Measurements from ENCODE around the gene NR6A1. TPM values are rescaled to one million over a fixed set of nuclear protein-coding genes. Genes with fewer than 3 reads are reported as not detected.

The NR6A1 gene
- total and polyA plus RNA-seq, 2 of the 13 experiments (the other 11 are each of a cell fraction or from before 2014, with no cell fraction given), result 28.1 to 31.5 TPM

DNA sequence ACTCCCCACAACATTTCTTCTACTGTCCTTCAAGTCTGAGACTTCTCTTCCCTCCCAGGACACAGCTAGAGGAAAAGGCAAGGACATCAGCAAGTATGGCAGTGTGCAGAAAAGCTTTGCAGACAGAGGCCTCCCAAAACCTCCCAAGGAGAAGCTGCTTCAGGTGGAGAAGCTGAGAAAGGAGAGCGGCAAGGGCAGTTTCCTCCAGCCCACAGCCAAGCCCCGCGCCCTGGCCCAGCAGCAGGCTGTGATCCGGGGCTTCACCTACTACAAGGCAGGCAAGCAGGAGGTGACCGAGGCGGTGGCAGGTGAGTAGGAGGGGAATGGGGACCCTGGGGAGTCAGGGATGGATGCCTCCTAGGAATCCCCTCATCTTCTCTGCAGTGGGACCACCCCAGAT lies 30.2 kb upstream of the NR6A1 start:
- DNase-seq (ENCODE audit: low spot score) (no peak), ATAC-seq (no peak), FAIRE-seq (no peak)
- Histone ChIP-seq H3K79me2 (ENCODE audit: insufficient read depth, low read length) (no peaks in the 10 kb centered on the region), H3K27me3 (ENCODE audit: control insufficient read depth in 1 of 2, insufficient read depth in 2 of 2, low read length in 2 of 2) (peaks cover 7 to 40% of the 10 kb centered on the region in 2 experiments; a peak in 4 of 5 replicates), H3K4me3 (replicated peaks in 1 of 3; ENCODE audit: insufficient read depth in 1 of 3, low read depth in 2 of 3, low read length in 3 of 3) (no peak overlapping the region), H3K4me2 (ENCODE audit: low read depth, low read length) (no peak overlapping the region), H3K27ac (ENCODE audit: extremely low read length, insufficient read depth, low read length) (no peak overlapping the region), H2AFZ (ENCODE audit: low read length) (no peak overlapping the region), H4K20me1 (ENCODE audit: insufficient read depth, low read length) (no peaks in the 10 kb centered on the region), H3K36me3 (replicated peaks in 1 of 2; ENCODE audit: control insufficient read depth in 1 of 2, insufficient read depth in 2 of 2, low read length in 2 of 2) (no peaks in the 10 kb centered on the region), H3K4me1 (ENCODE audit: insufficient read depth, low read length) (peaks cover 14% of the 10 kb centered on the region), H3K9me3 (ENCODE audit: low read length) (no peaks in the 10 kb centered on the region), H3K9ac (ENCODE audit: insufficient read depth, low read depth, low read length) (no peak overlapping the region)
- TF ChIP-seq MYPOP (CRISPR knock-in tag; IDR thresholded peaks at IDR 0.05) (no peak), ZNF207 (IDR thresholded peaks at IDR 0.05; ENCODE audit: borderline replicate concordance) (no peak), ZNF589 (CRISPR knock-in tag; conservative IDR thresholded peaks at IDR 0.05) (no peak), ZNF775 (CRISPR knock-in tag; IDR thresholded peaks at IDR 0.05; ENCODE audit: borderline replicate concordance) (no peak), ELF4 (CRISPR knock-in tag; IDR thresholded peaks at IDR 0.05; ENCODE audit: borderline replicate concordance) (no peak), TIGD3 (CRISPR knock-in tag; IDR thresholded peaks at IDR 0.05; ENCODE audit: borderline replicate concordance) (no peak), POGZ (CRISPR knock-in tag; IDR thresholded peaks at IDR 0.05) (no peak), ERF (CRISPR knock-in tag; IDR thresholded peaks at IDR 0.05) (no peak), ZNF598 (CRISPR knock-in tag; IDR thresholded peaks at IDR 0.05; ENCODE audit: borderline replicate concordance) (no peak), AHR (CRISPR knock-in tag; IDR thresholded peaks at IDR 0.05) (no peak), ZBTB38 (CRISPR knock-in tag; IDR thresholded peaks at IDR 0.05) (no peak), TCF12 (IDR thresholded peaks at IDR 0.05) (no peak), TCF12 (CRISPR knock-in tag; IDR thresholded peaks at IDR 0.05) (no peak)
- TF ChIP-seq, protein P1, sequence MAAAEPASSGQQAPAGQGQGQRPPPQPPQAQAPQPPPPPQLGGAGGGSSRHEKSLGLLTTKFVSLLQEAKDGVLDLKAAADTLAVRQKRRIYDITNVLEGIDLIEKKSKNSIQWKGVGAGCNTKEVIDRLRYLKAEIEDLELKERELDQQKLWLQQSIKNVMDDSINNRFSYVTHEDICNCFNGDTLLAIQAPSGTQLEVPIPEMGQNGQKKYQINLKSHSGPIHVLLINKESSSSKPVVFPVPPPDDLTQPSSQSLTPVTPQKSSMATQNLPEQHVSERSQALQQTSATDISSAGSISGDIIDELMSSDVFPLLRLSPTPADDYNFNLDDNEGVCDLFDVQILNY (CRISPR knock-in tag; conservative IDR thresholded peaks at IDR 0.05), result no peak
- TF ChIP-seq, protein P2, sequence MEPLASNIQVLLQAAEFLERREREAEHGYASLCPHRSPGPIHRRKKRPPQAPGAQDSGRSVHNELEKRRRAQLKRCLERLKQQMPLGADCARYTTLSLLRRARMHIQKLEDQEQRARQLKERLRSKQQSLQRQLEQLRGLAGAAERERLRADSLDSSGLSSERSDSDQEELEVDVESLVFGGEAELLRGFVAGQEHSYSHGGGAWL (CRISPR knock-in tag; IDR thresholded peaks at IDR 0.05), result no peak
- in situ Hi-C loops (cut with HindIII; ENCODE audit: extremely low pct_ligation_motif_present, low pct_unique_long_range_greater_than_20kb) (no loop called here), intact Hi-C loops (cut with micrococcal nuclease; ENCODE audit: unreplicated experiment) (no loop called here)
- CTCF ChIA-PET (ENCODE audit: low intra/inter-chr PET ratio, low total read pairs), result no interaction called here
- 29% methylated on average over 5 of the region's 6 CpGs for WGBS (ENCODE audit: low lambda C conversion rate)
- BruUV-seq (replicated peaks), result no TSS peak
- POLR2A ChIA-PET, result interaction anchor here (1.6 kb wide), 1 partner anchor 18 kb away, joined by 3 read pairs; no protein-coding TSS in a partner anchor
